Measurements from ENCODE around the gene GPATCH2.

Gene GPATCH2

GRCh38 chr1:217435204-217435603, 195.7 kb downstream of the GPATCH2 start:
- Histone ChIP-seq H3K27ac (replicated peaks) (no peak overlapping the region), H3K27me3 (ENCODE audit: insufficient read depth, poor library complexity, severe bottlenecking) (no peaks in the 10 kb centered on the region), H3K4me3 (replicated peaks; ENCODE audit: insufficient read depth, low read length) (no peak overlapping the region)
- TF ChIP-seq REST (IDR thresholded peaks at IDR 0.05; ENCODE audit: insufficient replicate concordance, low read depth) (no peak), GABPA (IDR thresholded peaks at IDR 0.05; ENCODE audit: low read depth) (no peak), SPI1 (IDR thresholded peaks at IDR 0.05; ENCODE audit: borderline replicate concordance, low read depth) (no peak), POLR2AphosphoS5 (IDR thresholded peaks at IDR 0.05; ENCODE audit: low read depth) (no peak), CTCF (IDR thresholded peaks at IDR 0.05; ENCODE audit: insufficient read depth, low read length) (no peak)
- no peak for DNase-seq (ENCODE audit: low read depth in 1 of 2, low spot score in 1 of 2)

DNA sequence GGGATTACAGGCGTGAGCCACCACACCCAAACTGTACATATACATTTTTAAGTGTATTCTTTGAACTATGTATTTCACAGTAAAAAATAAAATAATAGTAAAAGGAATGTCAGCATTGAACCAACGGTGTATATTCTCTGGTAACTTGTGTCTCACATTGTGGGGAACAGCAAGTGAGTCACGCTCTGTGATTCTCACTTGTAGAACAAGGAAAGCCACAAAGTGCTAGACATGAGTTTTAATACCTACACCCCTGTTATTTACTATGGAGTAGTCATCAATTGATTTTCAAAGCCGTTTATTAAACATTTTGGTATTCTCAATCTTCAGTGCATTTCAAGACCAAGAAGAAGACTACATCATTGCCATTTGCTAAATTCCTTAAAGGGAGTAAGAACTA, 197.2 kb downstream of the GPATCH2 start:
- no peak for DNase-seq (ENCODE audit: low read depth in 1 of 2, low spot score in 1 of 2)
- no peaks in the 10 kb centered on the region for H3K27me3 ChIP-seq (ENCODE audit: insufficient read depth, poor library complexity, severe bottlenecking)
- H3K27ac ChIP-seq (replicated peaks), result no peak overlapping the region
- TF ChIP-seq POLR2AphosphoS5 (IDR thresholded peaks at IDR 0.05; ENCODE audit: low read depth) (no peak), REST (IDR thresholded peaks at IDR 0.05; ENCODE audit: insufficient replicate concordance, low read depth) (no peak), CTCF (IDR thresholded peaks at IDR 0.05; ENCODE audit: insufficient read depth, low read length) (no peak), SPI1 (IDR thresholded peaks at IDR 0.05; ENCODE audit: borderline replicate concordance, low read depth) (no peak), GABPA (IDR thresholded peaks at IDR 0.05; ENCODE audit: low read depth) (no peak)
- no peak overlapping the region for H3K4me3 ChIP-seq (replicated peaks; ENCODE audit: insufficient read depth, low read length)

GRCh38 chr1:217432339-217432738, 198.6 kb downstream of the GPATCH2 start:
- DNase-seq (ENCODE audit: low read depth in 1 of 2, low spot score in 1 of 2), result no peak
- Histone ChIP-seq H3K27ac (replicated peaks) (no peak overlapping the region), H3K27me3 (ENCODE audit: insufficient read depth, poor library complexity, severe bottlenecking) (no peaks in the 10 kb centered on the region), H3K4me3 (replicated peaks; ENCODE audit: insufficient read depth, low read length) (no peak overlapping the region)
- TF ChIP-seq CTCF (IDR thresholded peaks at IDR 0.05; ENCODE audit: insufficient read depth, low read length), result no peak
- TF ChIP-seq POLR2AphosphoS5 (IDR thresholded peaks at IDR 0.05; ENCODE audit: low read depth), result no peak
- no peak for TF ChIP-seq REST (IDR thresholded peaks at IDR 0.05; ENCODE audit: insufficient replicate concordance, low read depth)
- TF ChIP-seq SPI1 (IDR thresholded peaks at IDR 0.05; ENCODE audit: borderline replicate concordance, low read depth), result no peak
- TF ChIP-seq GABPA (IDR thresholded peaks at IDR 0.05; ENCODE audit: low read depth), result no peak
